T-helper 2 cell treated with Interferon-gamma antibody and Interleukin-4, amounts not matched to agents 5 μg/mL and 100 μg/mL, for 36 hours (primary cell): ENCODE data around the gene RAI14.

Experiments used
- DNase-seq: peaks from one replicate; pipeline ENCODE4 v3.0.0; 2021; ENCODE audit warnings: low spot score
- H3K27ac Mint-ChIP-seq: one replicate; pipeline ENCODE4 v1.8.0; 2021; ENCODE audit warnings: mild to moderate bottlenecking, mixed read lengths
- H3K27me3 Mint-ChIP-seq: one replicate; pipeline ENCODE4 v1.8.0; 2021; ENCODE audit warnings: low read depth, mixed read lengths
- H3K36me3 Mint-ChIP-seq: one replicate; pipeline ENCODE4 v1.8.0; 2021; ENCODE audit warnings: low read depth, mixed read lengths
- H3K4me1 Mint-ChIP-seq: one replicate; pipeline ENCODE4 v1.8.0; 2021; ENCODE audit warnings: low read depth, mixed read lengths
- H3K4me3 Mint-ChIP-seq: one replicate; pipeline ENCODE4 v1.8.0; 2022; ENCODE audit warnings: mild to moderate bottlenecking, moderate library complexity, mixed read lengths
- H3K9me3 Mint-ChIP-seq: one replicate; pipeline ENCODE4 v1.8.0; 2021; ENCODE audit warnings: mixed read lengths

Gene RAI14

DNA sequence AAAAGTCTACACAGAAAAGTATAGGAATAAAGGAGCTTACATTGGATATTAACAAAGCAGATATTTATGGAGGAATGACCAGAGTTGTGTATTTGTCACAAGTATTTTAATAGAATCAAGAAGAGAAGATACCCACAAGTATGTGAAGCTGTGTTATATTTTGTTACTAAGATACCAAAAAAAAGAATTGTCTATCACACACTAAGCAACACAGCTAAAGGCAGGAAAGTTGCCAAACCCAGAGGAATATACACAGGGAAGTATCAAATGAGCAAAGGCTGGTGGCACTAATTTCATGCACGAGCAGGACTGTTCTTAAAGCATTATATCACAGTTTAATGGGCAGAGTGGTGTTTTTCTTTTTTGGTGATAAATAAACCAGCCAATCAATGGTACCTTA lies 30.9 kb upstream of the RAI14 start:
- DNase-seq = no peak
- Mint-ChIP-seq H3K27ac (no peak overlapping the region), H3K9me3 (no peaks in the 10 kb centered on the region), H3K4me1 (no peaks in the 10 kb centered on the region), H3K4me3 (no peak overlapping the region), H3K27me3 (no peaks in the 10 kb centered on the region), H3K36me3 (no peaks in the 10 kb centered on the region)

DNA sequence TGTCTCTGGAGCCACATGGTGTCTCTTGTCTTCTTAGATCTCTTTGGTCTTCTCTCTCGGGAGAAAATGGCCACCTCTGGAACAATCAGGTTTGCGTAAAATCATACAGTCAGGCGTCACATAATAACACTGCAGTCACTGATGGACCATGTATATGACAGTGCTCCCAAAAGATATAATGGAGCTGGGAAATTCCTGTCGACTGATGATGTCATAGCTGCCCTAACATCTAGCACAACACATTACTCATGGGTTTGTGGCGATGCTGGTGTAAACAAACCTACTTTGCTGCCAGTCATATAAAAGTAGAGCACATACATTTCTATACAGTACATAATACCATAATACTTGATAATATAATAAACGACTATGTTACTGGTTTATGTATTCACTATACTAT lies 30.1 kb upstream of the RAI14 start:
- no peaks in the 10 kb centered on the region for H3K36me3 Mint-ChIP-seq
- no peak for DNase-seq
- no peaks in the 10 kb centered on the region for H3K27me3 Mint-ChIP-seq
- H3K9me3 Mint-ChIP-seq = no peaks in the 10 kb centered on the region
- H3K27ac Mint-ChIP-seq = no peak overlapping the region
- H3K4me1 Mint-ChIP-seq = no peaks in the 10 kb centered on the region
- no peak overlapping the region for H3K4me3 Mint-ChIP-seq

DNA sequence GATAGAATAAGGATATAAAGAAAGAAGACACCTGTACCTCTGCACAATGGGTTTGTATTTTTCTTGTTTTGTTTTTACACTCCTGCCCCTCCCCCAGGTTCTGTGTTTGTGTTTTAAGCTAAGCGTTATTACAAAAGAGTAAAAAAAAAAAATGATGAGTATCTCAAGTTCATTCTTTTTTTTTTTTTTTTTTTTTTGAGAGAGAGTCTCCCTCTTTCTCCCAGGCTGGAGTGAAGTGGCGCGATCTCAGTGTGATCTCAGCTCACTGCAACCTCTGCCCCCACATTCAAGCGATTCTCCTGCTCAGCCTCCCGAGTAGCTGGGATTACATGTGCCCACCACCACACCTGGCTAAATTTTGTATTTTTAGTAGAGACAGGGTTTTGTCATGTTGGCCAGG lies 29.4 kb upstream of the RAI14 start:
- Mint-ChIP-seq H3K27me3 (no peaks in the 10 kb centered on the region), H3K4me3 (no peak overlapping the region), H3K27ac (no peak overlapping the region), H3K4me1 (no peaks in the 10 kb centered on the region), H3K36me3 (no peaks in the 10 kb centered on the region), H3K9me3 (no peaks in the 10 kb centered on the region)
- DNase-seq = no peak

DNA sequence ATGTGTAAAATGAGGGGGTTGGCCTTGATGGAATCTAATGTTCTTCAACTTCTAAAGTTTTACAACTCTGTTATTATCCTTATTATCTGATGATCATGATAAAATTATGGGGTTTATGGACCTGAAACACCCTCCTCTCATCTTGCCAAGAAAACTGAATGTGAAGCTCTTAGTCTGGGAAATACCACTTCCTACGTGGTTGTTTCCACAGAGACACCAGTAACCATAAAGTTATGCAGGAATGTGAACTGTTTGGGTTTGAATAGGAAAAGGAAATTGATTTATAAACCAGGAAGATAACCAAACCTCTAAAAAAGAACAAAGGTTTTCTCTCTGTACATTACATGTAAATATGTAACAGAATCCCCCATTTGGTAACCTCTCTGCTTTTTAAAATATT lies 28.3 kb upstream of the RAI14 start:
- H3K27ac Mint-ChIP-seq = no peak overlapping the region
- no peaks in the 10 kb centered on the region for H3K9me3 Mint-ChIP-seq
- H3K4me3 Mint-ChIP-seq = no peak overlapping the region
- H3K4me1 Mint-ChIP-seq = no peaks in the 10 kb centered on the region
- H3K27me3 Mint-ChIP-seq = no peaks in the 10 kb centered on the region
- H3K36me3 Mint-ChIP-seq = no peaks in the 10 kb centered on the region
- DNase-seq = no peak

DNA sequence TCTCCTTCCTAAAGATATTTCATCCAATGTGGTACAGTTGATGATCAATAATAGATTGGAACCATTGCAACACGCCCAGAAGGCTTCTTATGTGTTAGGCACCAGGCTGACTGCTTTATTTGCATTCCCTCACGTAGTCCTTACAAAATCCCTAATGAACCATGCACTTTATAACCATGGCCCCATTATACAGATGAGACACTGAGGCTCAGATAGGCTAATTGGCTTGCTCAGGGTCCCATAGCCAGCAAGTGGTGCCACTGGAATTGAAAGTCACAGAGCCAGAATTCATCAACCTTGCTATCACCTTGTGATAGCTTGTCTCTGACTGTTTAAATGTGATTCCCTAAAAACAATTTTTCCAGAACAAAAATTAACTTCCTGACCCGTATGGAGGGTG lies 27.8 kb upstream of the RAI14 start:
- Mint-ChIP-seq H3K4me1 (no peaks in the 10 kb centered on the region), H3K4me3 (no peak overlapping the region), H3K27ac (no peak overlapping the region), H3K27me3 (no peaks in the 10 kb centered on the region), H3K36me3 (no peaks in the 10 kb centered on the region), H3K9me3 (no peaks in the 10 kb centered on the region)
- no peak for DNase-seq

DNA sequence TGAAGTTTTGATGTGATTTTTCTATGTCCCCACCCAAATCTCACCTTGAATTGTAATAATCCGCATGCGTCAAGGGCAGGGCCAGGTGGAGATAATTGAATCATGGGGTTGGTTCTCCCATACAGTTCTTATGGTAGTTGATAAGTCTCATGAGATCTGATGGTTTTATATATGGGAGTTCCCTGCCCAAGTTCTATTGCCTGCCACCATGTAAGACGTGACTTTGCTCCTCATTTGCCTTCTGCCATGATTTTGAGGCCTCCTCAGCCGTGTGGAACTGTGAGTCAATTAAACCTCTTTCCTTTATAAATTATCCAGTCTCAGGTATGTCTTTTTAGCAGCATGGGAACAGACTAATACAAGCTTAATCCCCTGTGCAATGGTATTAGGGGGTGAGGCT lies 25.5 kb upstream of the RAI14 start:
- H3K27ac Mint-ChIP-seq = no peak overlapping the region
- H3K36me3 Mint-ChIP-seq = no peaks in the 10 kb centered on the region
- no peak for DNase-seq
- no peak overlapping the region for H3K4me3 Mint-ChIP-seq
- no peaks in the 10 kb centered on the region for H3K9me3 Mint-ChIP-seq
- no peaks in the 10 kb centered on the region for H3K27me3 Mint-ChIP-seq
- no peaks in the 10 kb centered on the region for H3K4me1 Mint-ChIP-seq

- H3K4me3 Mint-ChIP-seq = no peak overlapping the region
- H3K27me3 Mint-ChIP-seq = no peaks in the 10 kb centered on the region
- DNase-seq = no peak
- H3K36me3 Mint-ChIP-seq = no peaks in the 10 kb centered on the region
- H3K4me1 Mint-ChIP-seq = no peaks in the 10 kb centered on the region
- H3K27ac Mint-ChIP-seq = no peak overlapping the region
- no peaks in the 10 kb centered on the region for H3K9me3 Mint-ChIP-seq
Measured at GRCh38 chr5:34632807-34633422, 23.2 kb upstream of the RAI14 start.

- H3K4me3 Mint-ChIP-seq = no peak overlapping the region
- no peak for DNase-seq
- H3K4me1 Mint-ChIP-seq = no peaks in the 10 kb centered on the region
- peaks cover 17% of the 10 kb centered on the region for H3K27me3 Mint-ChIP-seq
- H3K36me3 Mint-ChIP-seq = no peaks in the 10 kb centered on the region
- no peaks in the 10 kb centered on the region for H3K9me3 Mint-ChIP-seq
- H3K27ac Mint-ChIP-seq = no peak overlapping the region
Measured at GRCh38 chr5:34639852-34640626, 16.1 kb upstream of the RAI14 start.

GRCh38 chr5:34648039-34648839 lies 7.9 kb upstream of the RAI14 start:
- peaks cover 3% of the 10 kb centered on the region for H3K9me3 Mint-ChIP-seq
- H3K27ac Mint-ChIP-seq = no peak overlapping the region
- H3K4me3 Mint-ChIP-seq = no peak overlapping the region
- H3K4me1 Mint-ChIP-seq = no peaks in the 10 kb centered on the region
- peaks cover 40% of the 10 kb centered on the region for H3K27me3 Mint-ChIP-seq
- no peaks in the 10 kb centered on the region for H3K36me3 Mint-ChIP-seq
- DNase-seq = no peak

GRCh38 chr5:34648840-34649158 lies 7.3 kb upstream of the RAI14 start:
- H3K27me3 Mint-ChIP-seq = peaks cover 40% of the 10 kb centered on the region

DNA sequence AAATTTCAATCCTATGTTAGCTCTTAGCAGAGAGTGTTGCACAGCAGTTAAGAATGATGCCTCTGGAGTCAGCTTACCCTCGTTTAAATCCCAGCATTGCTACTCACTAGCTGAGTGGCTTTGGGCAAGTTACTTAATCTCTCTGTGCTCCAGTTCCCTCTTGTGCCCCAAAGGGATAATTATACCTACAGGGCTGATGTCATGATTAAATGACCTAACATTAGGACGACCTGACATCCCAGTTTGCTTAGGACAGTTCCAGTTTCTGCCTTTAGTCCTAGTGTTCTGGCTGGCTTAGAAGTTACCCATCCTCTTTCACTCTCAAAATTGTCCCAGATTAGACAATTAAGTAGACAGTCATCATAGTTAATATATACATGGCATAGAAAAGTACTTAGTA lies 4.3 kb upstream of the RAI14 start:
- no peak for DNase-seq
- H3K27ac Mint-ChIP-seq = no peak overlapping the region
- H3K4me3 Mint-ChIP-seq = no peak overlapping the region
- H3K36me3 Mint-ChIP-seq = no peaks in the 10 kb centered on the region
- peaks cover 44% of the 10 kb centered on the region for H3K27me3 Mint-ChIP-seq
- H3K4me1 Mint-ChIP-seq = peaks cover 2% of the 10 kb centered on the region
- H3K9me3 Mint-ChIP-seq = peaks cover 3% of the 10 kb centered on the region

More at GRCh38 chr5:34648840-34649158, 7.3 kb upstream of the RAI14 start:
- Mint-ChIP-seq H3K27ac (no peak overlapping the region), H3K4me3 (no peak overlapping the region), H3K4me1 (no peaks in the 10 kb centered on the region), H3K9me3 (peaks cover 3% of the 10 kb centered on the region), H3K36me3 (no peaks in the 10 kb centered on the region)
- no peak for DNase-seq

DNA sequence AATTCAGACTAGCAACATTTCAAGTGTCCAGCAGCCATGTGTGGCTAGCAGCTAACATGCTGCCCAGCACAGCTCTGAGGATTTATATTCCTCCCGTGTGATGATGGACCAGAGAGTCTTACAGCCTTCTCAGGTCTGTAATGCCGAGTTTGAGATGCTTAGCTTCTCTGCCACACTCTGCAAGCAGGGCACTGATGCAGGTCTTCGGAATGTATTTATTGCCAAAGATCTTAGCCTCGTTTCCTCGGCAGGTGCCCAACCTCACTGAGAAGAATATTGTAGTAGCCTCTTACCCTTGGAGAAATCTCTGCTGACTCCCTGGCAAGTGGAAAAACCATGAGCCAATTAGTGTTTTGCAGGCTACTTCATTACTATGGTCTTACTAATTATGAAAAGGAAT lies 3.7 kb upstream of the RAI14 start:
- H3K4me3 Mint-ChIP-seq = no peak overlapping the region
- peaks cover 2% of the 10 kb centered on the region for H3K4me1 Mint-ChIP-seq
- no peaks in the 10 kb centered on the region for H3K9me3 Mint-ChIP-seq
- H3K27me3 Mint-ChIP-seq = peaks cover 49% of the 10 kb centered on the region
- no peak overlapping the region for H3K27ac Mint-ChIP-seq
- no peak for DNase-seq
- no peaks in the 10 kb centered on the region for H3K36me3 Mint-ChIP-seq

DNA sequence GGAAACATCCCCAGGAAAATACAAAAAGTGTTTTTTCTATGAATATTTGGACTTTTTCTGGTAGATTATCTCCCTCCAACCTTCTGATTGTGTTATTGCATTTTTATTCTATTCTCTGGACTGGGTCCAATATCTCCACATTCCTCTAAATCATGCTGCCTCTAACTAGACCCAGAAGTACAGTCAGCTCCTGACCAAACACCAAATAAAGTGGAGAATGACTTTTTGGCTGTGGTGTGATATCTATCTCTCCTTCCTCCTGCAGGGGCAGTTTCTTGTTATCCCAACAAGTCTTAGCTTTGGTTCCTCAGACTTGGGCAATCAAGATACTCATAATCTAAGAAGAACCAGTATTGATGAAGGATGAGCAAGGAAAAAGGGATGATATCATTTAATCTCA lies 3.2 kb upstream of the RAI14 start:
- H3K4me1 Mint-ChIP-seq = peaks cover 2% of the 10 kb centered on the region
- no peaks in the 10 kb centered on the region for H3K9me3 Mint-ChIP-seq
- H3K4me3 Mint-ChIP-seq = no peak overlapping the region
- no peaks in the 10 kb centered on the region for H3K36me3 Mint-ChIP-seq
- H3K27me3 Mint-ChIP-seq = peaks cover 54% of the 10 kb centered on the region
- no peak for DNase-seq
- H3K27ac Mint-ChIP-seq = no peak overlapping the region

- Mint-ChIP-seq H3K27me3 (peaks cover 59% of the 10 kb centered on the region), H3K9me3 (no peaks in the 10 kb centered on the region), H3K4me1 (peaks cover 2% of the 10 kb centered on the region), H3K4me3 (no peak overlapping the region), H3K27ac (no peak overlapping the region), H3K36me3 (no peaks in the 10 kb centered on the region)
- no peak for DNase-seq
Measured at GRCh38 chr5:34653708-34654107, 2.4 kb upstream of the RAI14 start.
